A673 (cell line): Measurements from ENCODE around the gene CLCN4. TPM values are rescaled to one million over a fixed set of nuclear protein-coding genes. Genes with fewer than 3 reads are reported as not detected.

Experiments used
- BruUV-seq: library from RNA; stranded (reverse); fragments of 400-500 nt; replicated peaks from 2 replicates; lab custom pipeline; 2021; lab: Mats Ljungman, UMichigan
- CTCF ChIA-PET: fragments of 300-600 bp; sonication (Branson Sonifier 250); formaldehyde crosslinking; loops from one replicate; lab custom pipeline; 2022; ENCODE audit warnings: antibody characterized with exemption; lab: Charles Lee
- POLR2A ChIA-PET: fragments of 300-600 bp; sonication (Branson Sonifier 250); formaldehyde crosslinking; loops from one replicate; lab custom pipeline; 2022; ENCODE audit warnings: antibody characterized with exemption; ENCODE audit not compliant: low non-redundant PET; lab: Charles Lee
- DNase-seq: peaks from one replicate; pipeline ENCODE4 v3.0.0-alpha.2; 2015; ENCODE audit warnings: low spot score
- H3K27ac ChIP-seq: fragments of 200-600 bp; sonication (generic); 2 replicates; pipeline ENCODE4 v1.5.1; 2016; ENCODE audit warnings: mixed run types, low read depth, mild to moderate bottlenecking, mixed read lengths, antibody characterized with exemption, low read length; ENCODE audit not compliant: poor library complexity, severe bottlenecking
- H3K27me3 ChIP-seq: fragments of 200-600 bp; sonication (generic); replicated peaks from 2 replicates; pipeline ENCODE4 v1.6.1; 2017; ENCODE audit warnings: mixed run types, low read depth, mild to moderate bottlenecking, mixed read lengths, antibody characterized with exemption, low read length; ENCODE audit not compliant: insufficient read depth, poor library complexity
- H3K36me3 ChIP-seq: fragments of 200-600 bp; sonication (generic); 2 replicates; pipeline ENCODE4 v1.6.1; 2016; ENCODE audit warnings: mixed run types, mild to moderate bottlenecking, mixed read lengths, antibody characterized with exemption, low read length; ENCODE audit not compliant: insufficient read depth, poor library complexity, severe bottlenecking
- H3K4me1 ChIP-seq: fragments of 200-600 bp; sonication (generic); 2 replicates; pipeline ENCODE4 v1.6.1; 2017; ENCODE audit warnings: mixed run types, mild to moderate bottlenecking, mixed read lengths, antibody characterized with exemption, low read length; ENCODE audit not compliant: insufficient read depth, poor library complexity, severe bottlenecking
- H3K4me3 ChIP-seq: fragments of 200-600 bp; sonication (generic); 2 replicates; pipeline ENCODE4 v1.5.1; 2016; ENCODE audit warnings: low read depth, mixed run types, mild to moderate bottlenecking, mixed read lengths, low read length; ENCODE audit not compliant: poor library complexity, severe bottlenecking
- H3K9me3 ChIP-seq: fragments of 200-600 bp; sonication (generic); 2 replicates; pipeline ENCODE4 v1.6.1; 2016; ENCODE audit warnings: mixed run types, low read depth, mild to moderate bottlenecking, mixed read lengths, antibody characterized with exemption, low read length; ENCODE audit not compliant: poor library complexity, severe bottlenecking
- EZH2 ChIP-seq: fragments of 200-600 bp; sonication (generic); IDR thresholded peaks from 2 replicates; pipeline ENCODE4 v1.6.1; 2017; ENCODE audit warnings: borderline replicate concordance, low read depth, mild to moderate bottlenecking, mixed read lengths, antibody characterized with exemption, low read length; ENCODE audit not compliant: poor library complexity, severe bottlenecking
- intact Hi-C: fragments of 100-400 bp; cut with micrococcal nuclease; formaldehyde crosslinking; loops from one replicate; pipeline ENCODE4 v1.10.0; 2022; ENCODE audit not compliant: unreplicated experiment
- total RNA-seq: library from RNA; stranded (reverse); gene quantifications from 2 replicates; pipeline ENCODE4 v1.2.3, GENCODE V29; 2021
- TF ChIP-seq, protein P1 (sequence below): fragments of 300-800, 200-600 bp; sonication (generic); conservative IDR thresholded peaks from 2 replicates; pipeline ENCODE4 v1.5.1; 2017; ENCODE audit warnings: low read depth, mild to moderate bottlenecking, antibody characterized with exemption, low read length, moderate library complexity, mixed read lengths

Gene CLCN4
- total RNA-seq, 1 experiment from 2014 or later = 1.7 TPM

DNA sequence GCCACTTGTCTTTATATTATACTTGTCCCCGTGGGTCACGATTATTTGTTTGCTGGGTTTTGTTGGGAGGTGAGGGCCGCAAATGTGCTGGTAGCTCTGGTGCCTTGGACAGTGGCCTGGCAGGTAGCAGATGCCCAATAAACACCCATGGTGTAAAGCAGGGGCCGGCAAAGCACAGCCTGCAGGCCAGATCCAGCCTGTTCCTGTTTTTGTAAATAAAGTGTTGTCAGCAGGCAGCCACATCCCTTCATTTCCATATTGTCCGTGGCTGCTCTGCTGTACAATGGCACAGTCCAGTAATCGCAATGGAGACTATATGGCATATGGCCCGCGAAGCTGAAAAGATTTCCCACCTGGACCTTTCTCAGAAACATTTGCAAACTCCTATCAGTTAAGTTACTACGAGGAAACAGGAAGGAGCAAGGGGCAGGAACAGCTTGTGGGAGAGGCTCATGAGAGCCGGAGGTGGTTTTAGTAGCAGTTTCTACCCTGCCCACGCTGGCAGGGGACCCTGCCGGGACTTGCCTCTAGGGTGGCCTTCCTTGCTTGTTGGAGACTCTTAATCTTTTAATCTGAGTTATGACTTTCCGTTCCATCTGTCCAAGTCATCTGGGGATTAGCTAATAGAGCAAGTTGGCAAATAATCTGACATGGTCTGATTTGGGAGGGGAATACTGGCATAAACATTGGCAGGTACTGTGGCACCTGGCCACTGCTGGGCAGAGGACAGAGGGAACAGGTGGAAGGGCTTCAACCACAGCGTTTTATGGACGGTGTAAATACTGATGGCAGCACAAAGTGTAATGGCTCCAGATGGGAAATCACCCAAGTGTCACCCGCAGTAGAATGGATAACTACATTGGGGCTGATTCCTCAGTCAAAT lies 19.6 kb downstream of the CLCN4 start:
- peak; percentile 20 for DNase-seq
- H3K9me3 ChIP-seq = no peaks in the 10 kb centered on the region
- POLR2A ChIA-PET = no interaction called here
- H3K27me3 ChIP-seq = no peaks in the 10 kb centered on the region
- H3K4me3 ChIP-seq = no peak overlapping the region
- intact Hi-C loops = no loop called here
- no TSS peak for BruUV-seq
- H3K4me1 ChIP-seq = peaks cover 5% of the 10 kb centered on the region
- H3K27ac ChIP-seq = no peak overlapping the region
- TF ChIP-seq, protein P1, sequence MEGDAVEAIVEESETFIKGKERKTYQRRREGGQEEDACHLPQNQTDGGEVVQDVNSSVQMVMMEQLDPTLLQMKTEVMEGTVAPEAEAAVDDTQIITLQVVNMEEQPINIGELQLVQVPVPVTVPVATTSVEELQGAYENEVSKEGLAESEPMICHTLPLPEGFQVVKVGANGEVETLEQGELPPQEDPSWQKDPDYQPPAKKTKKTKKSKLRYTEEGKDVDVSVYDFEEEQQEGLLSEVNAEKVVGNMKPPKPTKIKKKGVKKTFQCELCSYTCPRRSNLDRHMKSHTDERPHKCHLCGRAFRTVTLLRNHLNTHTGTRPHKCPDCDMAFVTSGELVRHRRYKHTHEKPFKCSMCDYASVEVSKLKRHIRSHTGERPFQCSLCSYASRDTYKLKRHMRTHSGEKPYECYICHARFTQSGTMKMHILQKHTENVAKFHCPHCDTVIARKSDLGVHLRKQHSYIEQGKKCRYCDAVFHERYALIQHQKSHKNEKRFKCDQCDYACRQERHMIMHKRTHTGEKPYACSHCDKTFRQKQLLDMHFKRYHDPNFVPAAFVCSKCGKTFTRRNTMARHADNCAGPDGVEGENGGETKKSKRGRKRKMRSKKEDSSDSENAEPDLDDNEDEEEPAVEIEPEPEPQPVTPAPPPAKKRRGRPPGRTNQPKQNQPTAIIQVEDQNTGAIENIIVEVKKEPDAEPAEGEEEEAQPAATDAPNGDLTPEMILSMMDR = no peak
- no peak for TF ChIP-seq EZH2
- H3K36me3 ChIP-seq = no peaks in the 10 kb centered on the region
- CTCF ChIA-PET = no interaction called here

DNA sequence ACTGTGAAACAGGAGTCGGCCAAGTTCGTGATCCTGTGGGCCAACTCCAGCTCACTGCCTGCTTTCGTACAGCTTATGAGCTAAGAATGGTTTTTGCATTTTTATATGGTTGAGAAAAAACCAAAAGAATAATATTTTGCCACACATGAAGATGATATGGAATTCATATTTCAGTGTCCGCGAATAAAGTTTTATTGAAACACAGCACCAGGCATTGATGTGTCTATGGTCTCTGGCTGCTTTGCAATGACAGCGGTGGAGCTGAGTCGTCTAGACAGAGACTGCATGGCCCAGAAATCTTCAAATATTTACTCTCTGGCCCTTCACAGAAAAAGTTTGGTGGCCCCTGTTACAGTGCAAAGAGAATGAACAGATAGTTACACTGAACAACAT lies 20.2 kb downstream of the CLCN4 start:
- DNase-seq = no peak
- Histone ChIP-seq H3K4me1 (peaks cover 5% of the 10 kb centered on the region), H3K36me3 (no peaks in the 10 kb centered on the region), H3K9me3 (no peaks in the 10 kb centered on the region), H3K27me3 (no peaks in the 10 kb centered on the region), H3K27ac (no peak overlapping the region), H3K4me3 (no peak overlapping the region)
- BruUV-seq = no TSS peak
- ChIA-PET CTCF (no interaction called here), POLR2A (no interaction called here)
- TF ChIP-seq, protein P1 = no peak
- TF ChIP-seq EZH2 = no peak
- intact Hi-C loops = no loop called here

DNA sequence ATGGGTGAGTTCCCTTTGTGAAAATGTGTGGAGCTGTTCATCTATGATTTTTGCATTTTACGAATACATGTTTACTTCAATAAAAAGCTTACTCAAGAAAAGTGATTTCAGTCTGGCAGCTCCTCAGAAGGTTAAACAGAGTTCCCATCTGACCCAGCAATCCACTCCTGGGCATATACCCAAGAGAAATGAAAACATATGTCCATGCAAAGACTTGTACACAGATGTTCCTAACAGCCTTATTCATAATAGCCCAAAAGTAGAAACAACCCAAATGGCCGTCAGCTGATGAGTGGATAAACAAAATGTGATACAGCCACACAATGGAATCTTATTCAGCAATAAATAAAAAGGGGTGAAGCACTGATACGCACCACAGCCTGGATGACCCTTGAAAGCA lies 20.8 kb downstream of the CLCN4 start:
- no TSS peak for BruUV-seq
- POLR2A ChIA-PET = no interaction called here
- H3K27me3 ChIP-seq = no peaks in the 10 kb centered on the region
- CTCF ChIA-PET = no interaction called here
- peaks cover 5% of the 10 kb centered on the region for H3K4me1 ChIP-seq
- TF ChIP-seq, protein P1 = no peak
- no peak for TF ChIP-seq EZH2
- intact Hi-C loops = no loop called here
- H3K36me3 ChIP-seq = no peaks in the 10 kb centered on the region
- H3K9me3 ChIP-seq = no peaks in the 10 kb centered on the region
- DNase-seq = no peak
- no peak overlapping the region for H3K4me3 ChIP-seq
- no peak overlapping the region for H3K27ac ChIP-seq
